NCI-H1694 (cell line): ENCODE data around the gene GOLGA2.

Experiments used
- DNase-seq: peaks from one replicate; lab custom pipeline; 2025; lab: John Stamatoyannopoulos, UW

Gene GOLGA2

DNA sequence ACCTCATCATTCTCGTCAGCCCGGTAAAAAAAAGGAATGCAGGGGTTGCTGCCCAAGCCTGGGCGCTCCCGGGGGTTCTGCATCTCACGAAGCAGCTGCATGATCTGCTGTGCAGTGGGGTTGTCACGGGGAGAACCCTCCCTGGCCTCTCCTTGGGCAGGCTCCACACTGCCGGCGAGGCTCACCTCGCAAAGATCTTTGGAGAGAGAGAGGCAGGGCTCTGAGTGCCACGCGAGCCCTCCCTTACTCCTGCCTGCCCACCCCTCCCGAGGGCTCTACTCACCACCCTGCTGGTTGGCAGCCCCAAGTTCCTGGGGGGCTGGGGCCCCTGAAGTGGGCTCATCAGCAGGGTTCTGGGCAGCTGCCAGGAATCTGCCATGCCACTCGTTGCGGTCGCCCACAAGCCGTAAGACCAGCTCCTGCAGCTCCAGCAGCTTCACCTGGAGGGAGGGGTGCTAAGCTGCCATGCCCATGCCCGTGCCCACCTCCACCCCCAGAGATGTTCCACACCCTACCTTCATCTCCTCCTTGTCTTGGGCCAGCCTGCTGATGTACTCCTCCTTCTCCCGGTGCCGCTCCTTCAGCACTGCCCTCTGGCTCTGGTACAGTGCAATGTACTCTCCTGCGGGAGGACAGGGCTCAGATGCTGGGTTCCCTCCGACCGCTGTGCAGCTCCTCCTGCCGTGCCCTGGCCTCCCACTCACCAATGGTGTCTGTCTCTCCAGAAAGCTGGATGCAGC, 18.6 kb downstream of the GOLGA2 start:
- no peak for DNase-seq

DNA sequence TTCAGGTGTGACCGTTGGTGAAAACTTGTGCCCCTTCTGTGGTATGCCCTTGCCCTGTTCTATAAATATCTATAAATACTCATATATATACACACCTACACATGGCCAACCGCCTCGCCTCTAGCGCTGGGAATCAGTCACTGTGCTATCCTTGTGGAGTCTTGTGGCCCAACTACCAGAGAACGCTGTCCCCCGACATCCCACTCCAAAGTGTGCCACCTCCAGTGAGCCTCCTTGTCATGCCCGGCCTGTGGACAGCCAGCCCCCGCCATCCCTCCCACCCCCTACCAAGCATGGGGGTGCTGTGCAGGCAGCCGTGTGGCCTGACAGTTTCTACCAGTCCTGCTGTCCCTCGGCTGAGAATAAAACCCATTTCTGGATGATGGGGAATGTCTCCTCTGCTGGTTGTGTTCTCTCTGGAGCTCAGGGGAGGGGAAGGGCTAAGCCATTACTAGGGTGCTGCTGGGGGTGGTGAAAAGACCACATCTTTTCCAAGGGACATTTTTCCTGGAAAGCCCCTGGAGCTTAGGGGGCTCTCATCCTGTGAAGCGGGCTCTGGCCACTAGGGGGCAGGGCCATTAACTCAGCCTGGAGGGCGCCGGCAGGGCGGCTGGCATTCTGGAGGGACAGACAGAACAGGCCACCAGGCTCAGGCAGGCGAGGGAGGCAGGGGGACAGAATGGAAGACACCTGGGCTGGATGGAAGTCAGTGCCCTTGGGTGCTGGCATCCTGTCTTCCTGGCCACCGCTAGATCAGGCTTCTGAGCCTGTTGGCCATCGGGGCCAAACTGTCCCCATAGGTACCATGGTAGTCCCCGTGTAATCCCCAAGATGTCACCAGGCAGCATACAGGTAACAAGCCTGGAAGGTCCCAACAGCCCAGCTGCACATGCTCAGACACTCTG, 20.7 kb downstream of the GOLGA2 start:
- peak; percentile 28 for DNase-seq

DNA sequence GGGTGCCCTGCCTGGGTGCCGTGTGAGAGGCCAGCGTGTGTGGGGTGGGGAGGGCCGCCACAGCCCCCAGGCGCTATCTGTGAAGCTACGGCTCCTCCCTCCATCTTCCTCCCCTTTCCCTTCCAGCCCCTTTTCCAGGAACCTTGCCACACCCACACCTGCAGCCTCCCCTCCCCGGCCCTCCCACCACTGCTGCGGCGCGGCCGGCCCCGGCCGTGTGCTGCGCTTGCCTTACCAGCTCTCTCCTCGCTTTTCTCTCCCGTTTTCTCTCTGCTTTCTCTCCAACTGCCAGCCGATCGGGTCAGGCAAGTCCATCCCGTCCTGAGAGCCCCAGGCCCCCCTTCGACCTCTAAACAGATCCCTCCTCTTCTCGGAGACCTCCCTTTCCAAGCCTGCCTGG, 21.4 kb downstream of the GOLGA2 start:
- DNase-seq: no peak

DNA sequence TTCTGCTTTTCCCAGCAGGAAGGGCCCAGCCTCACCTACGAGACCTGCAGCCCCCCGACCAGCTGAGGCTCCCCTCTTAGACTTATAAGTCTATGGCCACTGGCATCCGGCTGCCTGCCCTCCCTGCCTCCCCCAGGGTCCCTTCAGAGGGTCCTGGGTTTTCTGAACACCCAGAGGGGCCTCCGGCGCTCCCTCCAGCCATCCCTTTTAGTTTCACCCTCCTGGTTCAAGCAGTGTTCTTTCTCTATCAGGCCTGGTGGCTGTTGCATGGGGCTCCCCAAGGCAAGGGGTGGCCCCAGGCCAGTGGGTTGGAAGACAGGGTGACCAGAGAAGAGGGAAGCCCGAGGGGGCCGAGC, 21.8 kb downstream of the GOLGA2 start:
- DNase-seq: no peak

GRCh38 chr9:128253140-128253990, 22.4 kb downstream of the GOLGA2 start:
- DNase-seq: no peak

GRCh38 chr9:128252317-128253139, 23.3 kb downstream of the GOLGA2 start:
- DNase-seq: no peak

- no peak for DNase-seq
Measured at GRCh38 chr9:128251732-128252100, 24.1 kb downstream of the GOLGA2 start.

DNA sequence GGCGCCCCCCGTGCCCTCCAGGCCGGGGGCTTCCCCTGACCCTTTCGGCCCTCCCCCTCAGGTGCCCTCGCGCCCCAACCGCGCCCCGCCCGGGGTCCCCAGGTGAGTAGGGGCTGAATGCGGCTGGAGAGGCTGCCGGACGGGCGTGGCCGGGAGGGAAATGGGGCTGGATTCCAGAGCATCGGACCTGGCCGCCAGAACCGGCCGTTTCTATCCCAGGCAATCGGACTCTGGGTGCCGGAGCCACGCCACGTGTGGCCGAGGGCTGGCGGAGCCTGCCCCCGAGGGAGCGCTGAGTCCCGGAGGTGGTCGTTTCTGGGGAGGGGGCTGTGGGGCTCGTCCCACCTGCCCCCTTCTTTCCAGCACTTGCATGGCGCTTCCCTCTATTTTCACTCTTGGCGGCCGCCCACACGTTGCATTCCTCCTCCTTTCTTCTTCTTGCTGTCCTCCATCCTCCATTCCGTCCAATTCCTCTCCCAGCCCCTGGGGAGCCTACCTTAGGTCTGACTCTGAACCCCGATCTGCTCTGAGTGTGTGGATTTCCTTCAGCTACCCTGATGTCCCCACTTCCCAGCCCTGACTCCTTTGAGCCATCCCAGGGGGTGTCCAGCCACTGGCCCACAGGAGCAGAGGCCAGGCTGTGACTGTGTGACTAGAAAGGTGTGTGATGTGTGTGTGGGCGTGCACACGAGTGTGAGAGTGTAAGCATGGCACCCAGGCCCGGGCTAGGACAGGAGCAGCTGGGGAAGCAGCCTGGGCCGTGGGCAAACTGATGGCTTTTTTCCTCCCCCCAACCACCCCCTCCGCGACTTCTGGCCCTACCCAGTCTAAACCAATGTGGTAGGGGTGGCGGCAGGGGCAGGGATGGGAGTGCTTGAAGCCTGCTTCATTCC, 24.7 kb downstream of the GOLGA2 start:
- no peak for DNase-seq

DNA sequence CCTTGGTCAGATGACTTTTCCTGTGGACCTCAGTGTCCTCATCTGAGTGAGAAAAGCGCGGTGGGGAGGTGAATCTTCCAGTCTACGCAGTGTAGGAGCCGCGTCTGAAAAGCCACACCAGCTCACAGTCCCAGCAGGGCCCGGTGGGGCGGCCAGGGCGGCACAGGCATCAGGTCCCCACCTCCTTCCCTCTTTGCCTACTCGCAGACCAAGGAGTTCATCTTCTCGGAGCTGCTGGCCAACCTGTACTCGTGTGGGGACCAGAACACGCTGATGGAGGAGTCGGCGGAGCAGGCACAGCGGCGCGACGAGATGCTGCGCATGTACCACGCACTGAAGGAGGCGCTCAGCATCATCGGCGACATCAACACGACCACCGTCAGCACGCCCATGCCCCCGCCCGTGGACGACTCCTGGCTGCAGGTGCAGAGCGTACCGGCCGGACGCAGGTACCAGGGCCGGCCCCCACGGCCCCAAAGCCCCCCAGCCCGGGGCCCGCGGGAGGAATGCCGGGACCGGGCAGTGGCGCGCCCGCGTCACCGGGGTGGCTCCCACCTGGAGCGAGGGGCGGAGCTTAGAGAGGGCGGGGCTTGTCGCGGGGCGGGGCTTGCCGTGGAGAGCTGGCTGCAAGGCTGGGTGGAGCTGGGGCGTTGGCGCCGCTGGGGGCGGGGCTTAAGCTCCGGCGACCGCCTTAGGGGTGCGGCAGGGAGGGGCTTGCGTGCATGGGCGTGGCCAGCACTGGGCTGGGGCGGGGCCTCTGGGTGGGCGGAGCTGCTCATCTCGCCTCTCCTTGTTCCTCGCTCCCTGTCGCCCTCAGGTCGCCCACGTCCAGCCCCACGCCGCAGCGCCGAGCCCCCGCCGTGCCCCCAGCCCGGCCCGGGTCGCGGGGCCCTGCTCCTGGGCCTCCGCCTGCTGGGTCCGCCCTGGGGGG, 25.6 kb downstream of the GOLGA2 start:
- no peak for DNase-seq

DNA sequence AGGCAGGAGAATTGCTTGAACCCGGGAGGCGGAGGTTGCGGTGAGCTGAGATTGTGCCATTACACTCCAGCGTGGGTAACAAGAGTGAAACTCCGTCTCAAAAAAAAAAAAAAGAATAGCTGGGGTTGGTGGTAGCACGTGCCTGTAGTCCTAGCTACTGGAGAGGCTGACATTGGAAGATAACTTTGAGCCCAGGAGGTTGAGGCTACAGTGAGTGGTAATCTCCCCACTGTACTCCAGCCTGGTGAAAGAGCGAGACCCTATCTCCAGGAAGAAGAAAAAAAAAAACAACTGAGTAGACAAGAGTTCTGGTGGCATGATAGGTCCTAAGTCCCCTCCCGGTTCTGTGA, 26.3 kb downstream of the GOLGA2 start:
- no peak for DNase-seq

DNA sequence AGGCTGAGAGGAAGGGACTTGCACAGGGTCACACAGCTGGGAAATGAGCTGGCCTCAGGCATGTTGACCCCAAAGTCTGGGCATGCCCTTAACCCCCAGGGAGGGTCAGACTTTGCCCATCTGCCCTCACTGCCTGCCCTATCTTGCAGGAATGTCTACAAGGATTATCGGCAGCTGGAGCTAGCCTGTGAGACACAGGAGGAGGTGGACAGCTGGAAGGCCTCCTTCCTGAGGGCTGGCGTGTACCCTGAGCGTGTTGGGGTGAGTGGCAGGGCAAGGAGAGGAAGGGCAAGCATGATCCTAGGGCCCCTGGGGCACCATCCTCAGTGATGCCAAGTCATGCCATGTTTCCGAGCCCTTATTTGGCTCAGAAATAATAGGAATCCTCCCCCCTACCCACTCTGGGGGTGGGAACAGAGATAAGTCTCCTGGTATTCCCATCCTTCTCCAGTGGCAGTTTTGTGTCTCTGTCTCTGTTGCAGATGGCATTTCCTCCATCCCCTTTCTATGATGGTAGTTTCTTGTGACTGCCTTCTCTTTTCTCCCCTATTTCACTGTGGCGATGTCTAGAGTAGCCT, 28.5 kb downstream of the GOLGA2 start:
- no peak for DNase-seq

- DNase-seq: no peak
Measured at GRCh38 chr9:128246471-128246870, 29.3 kb downstream of the GOLGA2 start.

GRCh38 chr9:128245421-128246151, 30.2 kb downstream of the GOLGA2 start:
- DNase-seq: no peak

DNA sequence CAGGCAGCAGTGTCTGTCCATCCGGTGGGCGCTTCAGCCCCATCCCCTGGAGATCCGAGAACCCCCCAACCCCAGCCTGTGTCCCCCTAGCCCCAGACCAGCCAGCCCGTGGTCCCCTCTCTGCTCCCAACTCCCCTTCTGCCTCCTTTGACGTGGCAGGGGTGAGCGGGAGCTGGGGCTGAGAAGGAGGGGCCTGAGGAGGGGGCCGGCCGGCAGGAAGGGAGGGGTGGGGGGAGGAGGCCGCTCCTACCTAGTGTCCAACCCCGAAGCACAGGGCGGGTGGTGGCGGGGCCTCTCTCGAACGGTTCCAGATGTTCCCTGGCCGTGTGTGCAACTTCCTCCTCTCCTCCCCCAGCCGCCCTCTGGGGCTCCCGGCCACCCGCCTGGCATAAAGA, 31.0 kb downstream of the GOLGA2 start:
- DNase-seq: no peak

- no peak for DNase-seq
Measured at GRCh38 chr9:128244091-128244836, 31.5 kb downstream of the GOLGA2 start.

DNA sequence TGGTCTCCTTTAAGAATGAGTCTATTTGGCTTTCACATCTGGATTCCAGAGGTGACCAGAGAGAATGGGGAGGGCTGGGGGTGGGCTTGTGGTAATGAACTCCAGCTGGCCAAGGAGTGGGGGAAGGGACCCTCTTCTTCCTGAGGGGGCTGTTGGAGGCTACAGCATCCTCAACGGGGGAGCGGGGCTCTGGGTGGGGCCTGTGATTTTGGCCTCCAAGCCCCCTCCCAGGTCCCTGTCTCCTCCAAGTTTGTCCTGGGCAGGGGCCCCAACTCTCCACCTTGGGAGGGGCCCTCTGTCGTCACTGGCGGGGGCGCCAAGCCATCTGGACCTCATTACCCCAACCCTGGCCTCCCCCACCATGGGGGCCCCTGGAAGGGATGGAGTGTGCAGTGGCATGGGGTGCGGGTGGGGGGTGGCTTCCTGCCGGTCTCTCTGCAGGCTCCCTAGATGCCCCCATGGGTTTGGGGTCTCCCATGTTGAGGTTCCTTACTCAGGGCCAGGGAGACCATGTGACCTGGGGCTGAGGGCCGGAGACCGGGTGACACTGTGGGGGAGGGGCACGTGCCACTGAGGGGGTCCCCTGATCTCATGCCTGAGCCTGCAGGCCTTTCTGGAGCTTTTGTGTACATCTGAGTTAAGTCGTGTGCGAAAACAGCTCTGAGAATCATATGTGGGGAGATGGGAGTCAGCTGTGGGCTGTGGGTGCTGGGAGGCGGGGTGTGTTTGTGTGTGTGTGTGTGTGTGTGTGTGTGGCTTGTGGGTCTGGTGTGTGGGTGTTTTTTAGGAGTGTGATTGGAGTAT, 32.4 kb downstream of the GOLGA2 start:
- DNase-seq: no peak

- DNase-seq: no peak
Measured at GRCh38 chr9:128242828-128243214, 33.0 kb downstream of the GOLGA2 start.
